Measurements from ENCODE around the gene LILRB5. TPM values are rescaled to one million over a fixed set of nuclear protein-coding genes. Genes with fewer than 3 reads are reported as not detected.

LILRB5 gene
- total and polyA plus RNA-seq, 9 of the 15 experiments (the other 6 are each of a cell fraction or from before 2014, with no cell fraction given) = not detected

- peak overlapping the region; percentile 89 for H3K4me2 ChIP-seq (ENCODE audit: insufficient read depth, low read length)
- intact Hi-C loops (cut with micrococcal nuclease) = no loop called here
- peak overlapping the region; percentile 90 to 98 for H3K9ac ChIP-seq (ENCODE audit: insufficient read depth in 1 of 2, low read depth in 2 of 2, low read length in 2 of 2)
- H4K20me1 ChIP-seq (replicated peaks; ENCODE audit: control insufficient read depth, insufficient read depth, low read length) = peaks cover 92% of the 10 kb centered on the region
- H3K79me2 ChIP-seq (ENCODE audit: control insufficient read depth, insufficient read depth, low read length) = peaks cover 88% of the 10 kb centered on the region
- DNase-seq (ENCODE audit: extremely low read depth in 1 of 4, low spot score in 3 of 4) (peak in 3 of 4 experiments; percentile 45 to 65 (median 47)), ATAC-seq (no peak), FAIRE-seq (no peak)
- H3K27me3 ChIP-seq (ENCODE audit: control insufficient read depth in 2 of 2, insufficient read depth in 2 of 2, low read length in 2 of 2) = no peaks in the 10 kb centered on the region
- ChIA-PET CTCF (ENCODE audit: low intra/inter-chr PET ratio) (no interaction called here), POLR2A (interaction anchor here (0.6 to 2.9 kb wide), 6 partner anchors 14 to 1105 kb away, joined by 3 to 17 read pairs (median 4); partner anchors contain the start of genes MBOAT7, TMC4 and TSEN34)
- in situ Hi-C loops (cut with MboI) = no loop called here
- no peaks in the 10 kb centered on the region for H3K9me3 ChIP-seq (replicated peaks; ENCODE audit: control insufficient read depth, insufficient read depth, low read depth, low read length)
- no TSS peak for BruUV-seq (replicated peaks)
- peaks cover 84% of the 10 kb centered on the region for H3K36me3 ChIP-seq (ENCODE audit: control insufficient read depth, insufficient read depth, low read length)
- 52% methylated on average over 20 of the region's 27 CpGs for WGBS (ENCODE audit: insufficient coverage, low coverage, missing lambda C conversion rate)
- peaks cover 58 to 80% of the 10 kb centered on the region in 2 experiments for H3K4me1 ChIP-seq (replicated peaks in 1 of 2; ENCODE audit: control insufficient read depth in 2 of 2, insufficient read depth in 2 of 2, low read length in 2 of 2)
- no peak overlapping the region for H2AFZ ChIP-seq (ENCODE audit: low read depth, low read length)
- H3K27ac ChIP-seq (ENCODE audit: extremely low read depth, low read depth, low read length) = peak overlapping the region; percentile 89; the same call in 2 of the 3 replicates
- peaks cover 23% of the 10 kb centered on the region for H3K9me1 ChIP-seq (ENCODE audit: control insufficient read depth, insufficient read depth, low read length)
- H3K4me3 ChIP-seq = peak overlapping the region; percentile 68; the same call in 1 of the 2 replicates
- TF ChIP-seq ZFP91 (CRISPR knock-in tag; IDR thresholded peaks at IDR 0.05) = no peak
- no peak for TF ChIP-seq CREB3 (tag; conservative IDR thresholded peaks at IDR 0.05; ENCODE audit: low read depth)
- TF ChIP-seq GTF2F1 (IDR thresholded peaks at IDR 0.05; ENCODE audit: low read depth, low read length) = no peak
- 0 out of 2 replicates have a peak, but pooled peaks have one; percentile 42 for TF ChIP-seq POLR2G (IDR thresholded peaks at IDR 0.05; ENCODE audit: low read depth, low read length)
- peak; percentile 34; the same call in 1 of the 2 replicates for TF ChIP-seq KLF1 (tag; IDR thresholded peaks at IDR 0.05)
- no peak for TF ChIP-seq PHB (CRISPR knock-in tag; IDR thresholded peaks at IDR 0.05)
- TF ChIP-seq RBFOX2 (IDR thresholded peaks at IDR 0.05; ENCODE audit: low read depth, low read length) = peak; percentile 70
- no peak for TF ChIP-seq ZNF644 (tag; IDR thresholded peaks at IDR 0.05; ENCODE audit: low read depth)
- TF ChIP-seq MIER1 (IDR thresholded peaks at IDR 0.05; ENCODE audit: low read depth) = no peak
- no peak for TF ChIP-seq CHCHD3 (CRISPR knock-in tag; IDR thresholded peaks at IDR 0.05)
- no peak for TF ChIP-seq FOXA1 (IDR thresholded peaks at IDR 0.05; ENCODE audit: borderline replicate concordance)
- TF ChIP-seq ZBTB9 (CRISPR knock-in tag; IDR thresholded peaks at IDR 0.05) = no peak
- no peak for TF ChIP-seq JUN (IDR thresholded peaks at IDR 0.05; ENCODE audit: borderline replicate concordance, low read depth, low read length)
- no peak for TF ChIP-seq JUN (CRISPR knock-in tag; IDR thresholded peaks at IDR 0.05; ENCODE audit: borderline replicate concordance)
- no peak for TF ChIP-seq VEZF1 (CRISPR knock-in tag; IDR thresholded peaks at IDR 0.05)
These were observed 50.8 kb downstream of the LILRB5 start for GRCh38 chr19:54206030-54206830.
